Measurements from ENCODE around the gene BRWD1. TPM values are rescaled to one million over a fixed set of nuclear protein-coding genes. Genes with fewer than 3 reads are reported as not detected.

Gene BRWD1
- total RNA-seq, 1 donor from 2014 or later = 43.8 TPM

GRCh38 chr21:39341249-39341923 lies 28.0 kb upstream of the BRWD1 start:
- TF ChIP-seq CTCF (IDR thresholded peaks at IDR 0.05; ENCODE audit: unreplicated experiment) = no peak
- peak overlapping the region; percentile 31 for H3K27ac Mint-ChIP-seq (ENCODE audit: unreplicated experiment)
- H3K9me3 Mint-ChIP-seq (ENCODE audit: unreplicated experiment) = no peaks in the 10 kb centered on the region
- peaks cover 30% of the 10 kb centered on the region for H3K36me3 Mint-ChIP-seq (ENCODE audit: low read depth, unreplicated experiment)
- no peak for DNase-seq (ENCODE audit: low spot score)
- peaks cover 19% of the 10 kb centered on the region for H3K4me1 Mint-ChIP-seq (ENCODE audit: unreplicated experiment)
- no peak overlapping the region for H3K4me3 Mint-ChIP-seq (ENCODE audit: unreplicated experiment)
- no peaks in the 10 kb centered on the region for H3K27me3 Mint-ChIP-seq (ENCODE audit: unreplicated experiment)

- H3K4me1 Mint-ChIP-seq (ENCODE audit: unreplicated experiment) = peaks cover 13% of the 10 kb centered on the region
- DNase-seq (ENCODE audit: low spot score) = no peak
- peaks cover 24% of the 10 kb centered on the region for H3K36me3 Mint-ChIP-seq (ENCODE audit: low read depth, unreplicated experiment)
- H3K27ac Mint-ChIP-seq (ENCODE audit: unreplicated experiment) = peak overlapping the region; percentile 31
- no peaks in the 10 kb centered on the region for H3K27me3 Mint-ChIP-seq (ENCODE audit: unreplicated experiment)
- no peak for TF ChIP-seq CTCF (IDR thresholded peaks at IDR 0.05; ENCODE audit: unreplicated experiment)
- no peaks in the 10 kb centered on the region for H3K9me3 Mint-ChIP-seq (ENCODE audit: unreplicated experiment)
- peak overlapping the region; percentile 47 for H3K4me3 Mint-ChIP-seq (ENCODE audit: unreplicated experiment)
These were observed 27.3 kb upstream of the BRWD1 start for GRCh38 chr21:39340687-39341086.

GRCh38 chr21:39339231-39339630 lies 25.8 kb upstream of the BRWD1 start:
- Mint-ChIP-seq H3K4me1 (ENCODE audit: unreplicated experiment) (peaks cover 5% of the 10 kb centered on the region), H3K27ac (ENCODE audit: unreplicated experiment) (no peak overlapping the region), H3K36me3 (ENCODE audit: low read depth, unreplicated experiment) (peaks cover 13% of the 10 kb centered on the region), H3K27me3 (ENCODE audit: unreplicated experiment) (no peaks in the 10 kb centered on the region), H3K9me3 (ENCODE audit: unreplicated experiment) (no peaks in the 10 kb centered on the region), H3K4me3 (ENCODE audit: unreplicated experiment) (no peak overlapping the region)
- TF ChIP-seq CTCF (IDR thresholded peaks at IDR 0.05; ENCODE audit: unreplicated experiment) = no peak
- no peak for DNase-seq (ENCODE audit: low spot score)

GRCh38 chr21:39336457-39337008 lies 23.1 kb upstream of the BRWD1 start:
- Mint-ChIP-seq H3K27ac (ENCODE audit: unreplicated experiment) (no peak overlapping the region), H3K36me3 (ENCODE audit: low read depth, unreplicated experiment) (peaks cover 3% of the 10 kb centered on the region), H3K4me3 (ENCODE audit: unreplicated experiment) (no peak overlapping the region), H3K9me3 (ENCODE audit: unreplicated experiment) (no peaks in the 10 kb centered on the region), H3K4me1 (ENCODE audit: unreplicated experiment) (peaks cover 5% of the 10 kb centered on the region), H3K27me3 (ENCODE audit: unreplicated experiment) (no peaks in the 10 kb centered on the region)
- no peak for DNase-seq (ENCODE audit: low spot score)
- no peak for TF ChIP-seq CTCF (IDR thresholded peaks at IDR 0.05; ENCODE audit: unreplicated experiment)

- no peak for TF ChIP-seq CTCF (IDR thresholded peaks at IDR 0.05; ENCODE audit: unreplicated experiment)
- Mint-ChIP-seq H3K4me1 (ENCODE audit: unreplicated experiment) (no peaks in the 10 kb centered on the region), H3K9me3 (ENCODE audit: unreplicated experiment) (no peaks in the 10 kb centered on the region), H3K36me3 (ENCODE audit: low read depth, unreplicated experiment) (no peaks in the 10 kb centered on the region), H3K27ac (ENCODE audit: unreplicated experiment) (no peak overlapping the region), H3K4me3 (ENCODE audit: unreplicated experiment) (no peak overlapping the region), H3K27me3 (ENCODE audit: unreplicated experiment) (no peaks in the 10 kb centered on the region)
- no peak for DNase-seq (ENCODE audit: low spot score)
These were observed 21.2 kb upstream of the BRWD1 start for GRCh38 chr21:39334611-39335010.
